ENCODE results near the gene EMILIN1. TPM values are rescaled to one million over a fixed set of nuclear protein-coding genes. Genes with fewer than 3 reads are reported as not detected.

EMILIN1 gene
- total RNA-seq, 2 experiments from 2014 or later: 0.40 to 0.46 TPM

DNA sequence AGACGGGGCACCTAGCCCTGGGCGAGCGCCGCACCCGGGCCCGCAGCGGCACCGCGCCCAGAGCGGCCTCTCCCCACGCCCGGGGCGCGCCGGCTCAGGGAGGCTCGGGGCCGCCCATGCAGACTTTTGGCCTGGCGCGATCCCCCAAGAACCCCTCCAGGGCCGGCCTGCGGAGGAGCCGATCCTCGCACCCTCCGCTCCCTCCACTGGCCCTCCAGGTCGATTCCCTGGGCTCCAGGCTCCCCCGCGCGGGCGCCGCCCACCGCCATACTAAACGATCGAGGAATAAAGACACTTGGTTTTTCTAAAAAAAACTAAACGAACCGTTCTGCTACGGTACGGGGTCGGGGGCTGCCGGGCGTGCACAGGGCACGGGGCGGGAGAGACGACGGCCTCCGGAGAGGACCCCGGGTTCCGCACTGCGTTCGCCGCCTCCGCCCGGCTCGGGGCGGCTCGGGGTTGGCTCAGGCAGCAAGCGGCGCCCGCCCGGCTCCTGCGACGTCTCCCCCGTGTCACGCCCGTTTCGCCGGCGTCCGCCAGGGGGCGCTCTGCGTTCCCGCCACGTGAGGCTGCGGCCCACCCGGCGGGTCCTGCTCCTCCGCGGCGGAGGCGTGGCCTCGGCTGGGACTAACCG is 7.8 kb downstream of the EMILIN1 start:
- Mint-ChIP-seq H3K36me3 (ENCODE audit: low read depth) (no peaks in the 10 kb centered on the region), H3K9me3 (ENCODE audit: low read depth) (no peaks in the 10 kb centered on the region), H3K4me3 (peak overlapping the region; percentile 77), H3K27ac (peak overlapping the region; percentile 82), H3K4me1 (peaks cover 24% of the 10 kb centered on the region), H3K27me3 (no peaks in the 10 kb centered on the region)
- intact Hi-C loops (cut with DNase I, micrococcal nuclease): loop anchor here (1.0 to 5.0 kb wide), 12 partner anchors 15 to 301 kb away; partner anchors contain the start of genes AGBL5 (in 2 of the 2), CAD (in 1 of the 2), EIF2B4 (in 1 of the 2) and GTF3C2 (in 1 of the 2)
- ATAC-seq (peak; percentile 89), DNase-seq (peak; percentile 98)
- POLR2A ChIA-PET: interaction anchor here (0.9 kb wide), 1 partner anchor 35 kb away, joined by 3 read pairs; the partner anchor contains the start of gene AGBL5
- CTCF ChIA-PET: interaction anchor here (0.8 to 5.7 kb wide), 8 partner anchors 10 to 193 kb away, joined by 4 to 30 read pairs (median 9); partner anchors contain the start of genes AGBL5 and OST4

- peak within 1 kb of the TSS; percentile 82 for H3K27ac Mint-ChIP-seq
- peak within 1 kb of the TSS; percentile 77 for H3K4me3 Mint-ChIP-seq
- ChIA-PET CTCF (interaction anchor here (0.6 to 2.5 kb wide), 17 partner anchors 9 to 604 kb away, joined by 3 to 14 read pairs (median 4); partner anchors contain the start of genes AGBL5 and OST4), POLR2A (interaction anchor here (0.9 kb wide), 1 partner anchor 36 kb away, joined by 3 read pairs; the partner anchor contains the start of gene AGBL5)
- H3K36me3 Mint-ChIP-seq (ENCODE audit: low read depth): no peaks in the 10 kb centered on the region
- DNase-seq (peak; percentile 51), ATAC-seq (peak; percentile 13)
- H3K27me3 Mint-ChIP-seq: no peaks in the 10 kb centered on the region
- intact Hi-C loops (cut with DNase I, micrococcal nuclease): loop anchor here (1.0 to 5.0 kb wide), 12 partner anchors 16 to 302 kb away; partner anchors contain the start of genes AGBL5 (in 2 of the 2), CAD (in 1 of the 2), EIF2B4 (in 1 of the 2) and GTF3C2 (in 1 of the 2)
- H3K4me1 Mint-ChIP-seq: peaks cover 18% of the 10 kb centered on the region
- H3K9me3 Mint-ChIP-seq (ENCODE audit: low read depth): no peaks in the 10 kb centered on the region
Measured at GRCh38 chr2:27086724-27087593, 8.5 kb downstream of the EMILIN1 start, which contains the start of gene KHK. KHK (plus strand) TSS chr2:27086772; CDS start chr2:27087260, 488 bp downstream.

DNA sequence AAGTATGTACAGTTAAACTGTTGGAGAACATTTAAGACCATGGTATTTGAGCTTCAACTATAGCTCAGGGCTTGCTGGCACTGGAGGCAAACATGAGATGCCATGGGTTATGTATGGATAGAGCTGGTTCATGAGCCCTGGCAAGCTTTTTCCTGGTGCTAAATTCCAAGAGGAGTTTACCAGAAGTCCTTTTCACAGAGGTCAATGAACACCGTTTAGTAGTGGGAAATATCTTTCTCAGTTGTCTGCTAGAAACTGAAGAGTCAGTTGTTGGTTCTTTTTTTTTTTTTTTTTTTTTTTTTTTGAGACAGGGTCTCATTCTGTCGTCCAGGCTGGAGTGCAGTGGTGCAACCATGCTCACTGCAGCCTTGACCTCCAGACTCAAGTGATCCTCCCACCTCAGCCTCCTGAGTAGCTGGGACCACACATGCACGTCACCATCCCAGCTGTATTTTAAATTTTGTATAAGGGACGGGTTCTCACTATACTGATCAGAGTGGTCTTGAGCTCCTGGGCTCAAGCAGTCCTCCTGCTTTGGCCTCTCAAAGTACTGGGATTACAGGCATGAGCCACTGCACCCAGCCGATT is 9.5 kb downstream of the EMILIN1 start:
- no peaks in the 10 kb centered on the region for H3K9me3 Mint-ChIP-seq (ENCODE audit: low read depth)
- H3K27ac Mint-ChIP-seq: no peak overlapping the region
- H3K36me3 Mint-ChIP-seq (ENCODE audit: low read depth): no peaks in the 10 kb centered on the region
- POLR2A ChIA-PET: interaction anchor here (0.6 kb wide), 1 partner anchor 107 kb away, joined by 5 read pairs; no protein-coding TSS in a partner anchor
- peak overlapping the region; percentile 77 for H3K4me3 Mint-ChIP-seq
- no peaks in the 10 kb centered on the region for H3K27me3 Mint-ChIP-seq
- DNase-seq (no peak), ATAC-seq (no peak)
- intact Hi-C loops (cut with DNase I, micrococcal nuclease): loop anchor here in 1 of 2 experiments (5.0 kb wide), 1 partner anchor 126 kb away; no protein-coding TSS in a partner anchor
- CTCF ChIA-PET: interaction anchor here (0.7 to 2.5 kb wide), 15 partner anchors 9 to 215 kb away, joined by 3 to 14 read pairs (median 4); partner anchors contain the start of genes AGBL5 and OST4
- H3K4me1 Mint-ChIP-seq: peaks cover 18% of the 10 kb centered on the region

GRCh38 chr2:27088634-27089033 is 10.2 kb downstream of the EMILIN1 start:
- ChIA-PET CTCF (interaction anchor here (0.6 to 2.5 kb wide), 6 partner anchors 11 to 148 kb away, joined by 3 to 13 read pairs (median 3); partner anchors contain the start of gene AGBL5), POLR2A (no interaction called here)
- H3K4me3 Mint-ChIP-seq: no peak overlapping the region
- DNase-seq: no peak
- no peaks in the 10 kb centered on the region for H3K27me3 Mint-ChIP-seq
- H3K9me3 Mint-ChIP-seq (ENCODE audit: low read depth): no peaks in the 10 kb centered on the region
- ATAC-seq: no peak
- H3K36me3 Mint-ChIP-seq (ENCODE audit: low read depth): no peaks in the 10 kb centered on the region
- intact Hi-C loops (cut with DNase I, micrococcal nuclease): loop anchor here in 1 of 2 experiments (5.0 kb wide), 1 partner anchor 126 kb away; no protein-coding TSS in a partner anchor
- H3K4me1 Mint-ChIP-seq: peaks cover 18% of the 10 kb centered on the region
- H3K27ac Mint-ChIP-seq: no peak overlapping the region

DNA sequence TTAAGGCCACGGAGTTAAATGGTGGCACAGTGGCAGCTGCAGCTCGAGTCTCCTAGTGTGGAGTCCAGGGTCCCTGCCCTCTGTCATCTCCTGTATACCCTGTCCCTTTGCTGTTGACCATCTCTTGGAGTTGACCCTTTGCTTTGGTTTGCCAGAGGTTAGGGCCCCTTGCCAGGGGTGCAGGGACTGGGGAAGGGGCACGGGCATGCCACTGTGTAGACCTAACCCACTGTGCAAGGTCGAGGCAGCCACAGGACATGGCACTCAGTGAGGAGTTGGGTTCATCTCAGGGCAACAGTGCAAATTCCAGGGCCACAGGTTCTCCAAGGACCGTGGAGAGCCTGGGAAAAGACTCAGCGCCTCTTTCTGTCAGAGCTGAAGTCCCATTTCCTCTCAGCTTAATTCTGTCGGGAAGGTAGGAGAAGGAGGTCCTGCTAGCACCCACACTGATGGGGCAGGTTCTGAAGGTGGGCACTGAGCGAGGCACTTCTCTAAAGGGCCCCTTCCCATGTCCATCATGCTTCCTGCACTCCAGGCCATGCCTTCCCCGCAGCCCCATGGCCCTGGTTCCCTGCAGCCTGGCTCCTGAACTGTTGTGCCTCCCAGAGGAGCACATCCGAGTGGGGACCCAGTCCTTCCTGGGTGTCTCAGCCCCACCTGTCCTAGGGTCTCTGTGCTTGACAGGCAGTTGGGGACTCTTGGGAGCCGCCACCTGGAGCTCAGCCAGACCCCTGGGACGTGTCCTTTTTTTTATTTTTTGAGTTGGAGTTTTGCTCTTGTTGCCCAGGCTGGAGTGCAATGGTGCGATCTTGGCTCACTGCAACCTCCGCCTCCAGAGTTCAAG is 10.9 kb downstream of the EMILIN1 start:
- no peaks in the 10 kb centered on the region for H3K27me3 Mint-ChIP-seq
- POLR2A ChIA-PET: no interaction called here
- H3K4me3 Mint-ChIP-seq: no peak overlapping the region
- no peaks in the 10 kb centered on the region for H3K9me3 Mint-ChIP-seq (ENCODE audit: low read depth)
- DNase-seq (no peak), ATAC-seq (no peak)
- no peak overlapping the region for H3K27ac Mint-ChIP-seq
- peaks cover 18% of the 10 kb centered on the region for H3K4me1 Mint-ChIP-seq
- no peaks in the 10 kb centered on the region for H3K36me3 Mint-ChIP-seq (ENCODE audit: low read depth)
- CTCF ChIA-PET: interaction anchor here (0.8 to 2.5 kb wide), 4 partner anchors 9 to 182 kb away, joined by 3 to 12 read pairs (median 3); no protein-coding TSS in a partner anchor
- intact Hi-C loops (cut with DNase I, micrococcal nuclease): loop anchor here in 1 of 2 experiments (5.0 kb wide), 1 partner anchor 127 kb away; no protein-coding TSS in a partner anchor

- H3K4me1 Mint-ChIP-seq: peaks cover 19% of the 10 kb centered on the region
- CTCF ChIA-PET: interaction anchor here (0.9 kb wide), 1 partner anchor 149 kb away, joined by 5 read pairs; no protein-coding TSS in a partner anchor
- intact Hi-C loops (cut with DNase I, micrococcal nuclease): no loop called here
- no peaks in the 10 kb centered on the region for H3K9me3 Mint-ChIP-seq (ENCODE audit: low read depth)
- no peaks in the 10 kb centered on the region for H3K36me3 Mint-ChIP-seq (ENCODE audit: low read depth)
- H3K27me3 Mint-ChIP-seq: no peaks in the 10 kb centered on the region
- no peak overlapping the region for H3K27ac Mint-ChIP-seq
- DNase-seq (no peak), ATAC-seq (no peak)
- POLR2A ChIA-PET: no interaction called here
- no peak overlapping the region for H3K4me3 Mint-ChIP-seq
Measured at GRCh38 chr2:27091746-27092695, 13.6 kb downstream of the EMILIN1 start.

- H3K4me1 Mint-ChIP-seq: peaks cover 12% of the 10 kb centered on the region
- no peaks in the 10 kb centered on the region for H3K9me3 Mint-ChIP-seq (ENCODE audit: low read depth)
- DNase-seq (no peak), ATAC-seq (no peak)
- no peaks in the 10 kb centered on the region for H3K27me3 Mint-ChIP-seq
- H3K36me3 Mint-ChIP-seq (ENCODE audit: low read depth): no peaks in the 10 kb centered on the region
- ChIA-PET POLR2A (no interaction called here), CTCF (interaction anchor here (0.6 to 1.1 kb wide), 4 partner anchors 20 to 212 kb away, joined by 3 to 4 read pairs (median 3); no protein-coding TSS in a partner anchor)
- H3K4me3 Mint-ChIP-seq: no peak overlapping the region
- intact Hi-C loops (cut with DNase I, micrococcal nuclease): no loop called here
- no peak overlapping the region for H3K27ac Mint-ChIP-seq
Measured at GRCh38 chr2:27092696-27093429, 14.4 kb downstream of the EMILIN1 start.

DNA sequence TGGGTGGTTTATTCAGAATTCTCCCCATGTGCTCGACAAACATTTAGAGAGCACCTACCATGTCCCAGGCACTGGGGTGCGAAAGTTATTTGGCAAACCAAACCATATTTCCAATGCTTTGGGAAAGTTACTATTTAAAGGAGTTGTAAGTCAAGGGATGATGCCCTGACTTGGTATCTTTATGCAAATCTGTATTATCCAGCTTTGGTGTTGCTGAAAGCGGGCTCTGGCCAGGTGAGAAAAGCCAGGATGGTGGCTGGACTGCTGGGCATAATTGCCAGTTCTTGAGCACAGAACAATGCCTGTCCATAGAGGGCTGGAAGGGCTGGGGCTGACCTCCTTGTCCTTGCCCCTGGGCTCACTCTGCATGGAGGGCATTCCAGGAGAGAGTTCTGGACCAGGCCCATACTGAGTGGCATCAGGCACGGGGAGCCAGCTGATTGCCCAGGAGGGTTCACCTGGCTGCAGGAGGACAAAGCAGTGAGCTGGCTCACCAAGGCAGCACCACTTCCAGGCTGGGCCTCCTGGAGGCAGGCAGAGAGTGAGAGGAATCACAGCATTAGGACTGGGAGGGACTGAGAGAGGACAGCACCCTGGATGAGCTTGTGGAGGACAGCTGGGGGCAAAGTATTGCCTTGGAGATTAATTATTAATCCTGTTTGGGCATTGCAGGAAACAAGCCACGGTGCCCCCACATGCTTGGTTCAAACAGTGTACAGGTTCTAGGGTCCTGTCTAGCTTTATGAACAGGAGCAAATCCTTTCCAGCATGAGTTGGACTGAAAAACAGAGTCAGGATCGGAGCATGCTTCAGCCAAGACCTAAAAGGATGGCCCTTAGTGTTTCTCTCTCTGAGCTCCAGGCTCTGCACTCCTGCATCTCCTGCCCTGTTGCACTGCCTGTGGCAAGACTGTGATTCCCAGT is 15.3 kb downstream of the EMILIN1 start:
- intact Hi-C loops (cut with DNase I, micrococcal nuclease): no loop called here
- CTCF ChIA-PET: interaction anchor here (0.6 to 1.1 kb wide), 7 partner anchors 12 to 211 kb away, joined by 3 to 6 read pairs (median 3); no protein-coding TSS in a partner anchor
- ATAC-seq: no peak

More for the DNA sequence above, 15.3 kb downstream of the EMILIN1 start:
- POLR2A ChIA-PET: no interaction called here
- no peak for DNase-seq
- Mint-ChIP-seq H3K27me3 (no peaks in the 10 kb centered on the region), H3K4me1 (peaks cover 12% of the 10 kb centered on the region), H3K27ac (no peak overlapping the region), H3K36me3 (ENCODE audit: low read depth) (no peaks in the 10 kb centered on the region), H3K9me3 (ENCODE audit: low read depth) (no peaks in the 10 kb centered on the region), H3K4me3 (no peak overlapping the region)

Measured in activated CD4-positive, alpha-beta T cell treated with anti-CD3 and anti-CD28 coated beads for 36 hours (primary cell).